Neural cell (in vitro differentiated cells): ENCODE data around the gene CEP120. TPM values are rescaled to one million over a fixed set of nuclear protein-coding genes. Genes with fewer than 3 reads are reported as not detected.

Source experiments
- H2AFZ ChIP-seq: fragments of 200-600, 300-800 bp; sonication (generic), shearing (Covaris generic); 2 replicates; pipeline ENCODE4 v1.6.0; 2014; ENCODE audit warnings: low read depth, mild to moderate bottlenecking, antibody characterized with exemption, low read length, moderate library complexity
- H3F3A ChIP-seq: fragments of 200-600 bp; shearing (Covaris generic); 2 replicates; pipeline ENCODE4 v1.6.1; 2016; ENCODE audit warnings: mild to moderate bottlenecking, moderate library complexity, mixed read lengths, antibody characterized with exemption, low read length; ENCODE audit not compliant: insufficient read depth, poor library complexity, severe bottlenecking
- H3K27ac ChIP-seq: fragments of 200-600, 300-800 bp; sonication (generic), shearing (Covaris generic); 2 replicates; pipeline ENCODE4 v1.5.1; 2014; ENCODE audit warnings: mild to moderate bottlenecking, low read length, moderate library complexity
- H3K27me3 ChIP-seq: fragments of 300-800, 200-600 bp; sonication (generic), shearing (Covaris generic); 2 replicates; pipeline ENCODE4 v1.6.0; 2014; ENCODE audit warnings: mild to moderate bottlenecking, low read depth, low read length, moderate library complexity; ENCODE audit not compliant: insufficient read depth
- H3K36me3 ChIP-seq: fragments of 300-800, 200-600 bp; sonication (generic), shearing (Covaris generic); 2 replicates; pipeline ENCODE4 v1.5.1; 2014; ENCODE audit warnings: mild to moderate bottlenecking, antibody characterized with exemption, low read length, moderate library complexity; ENCODE audit not compliant: insufficient read depth
- H3K4me2 ChIP-seq: fragments of 300-800, 200-600 bp; sonication (generic), shearing (Covaris generic); 2 replicates; pipeline ENCODE4 v1.6.0; 2014; ENCODE audit warnings: mild to moderate bottlenecking, low read length
- H3K4me3 ChIP-seq: fragments of 300-800, 200-600 bp; sonication (generic), shearing (Covaris generic); 2 replicates; pipeline ENCODE4 v1.5.1; 2014; ENCODE audit warnings: mild to moderate bottlenecking, low read length, moderate library complexity
- H3K79me2 ChIP-seq: fragments of 200-600 bp; shearing (Covaris generic); replicated peaks from 2 replicates; pipeline ENCODE4 v1.6.0; 2014; ENCODE audit warnings: mild to moderate bottlenecking, low read length, moderate library complexity; ENCODE audit not compliant: insufficient read depth
- H3K9ac ChIP-seq: fragments of 300-800, 200-600 bp; sonication (generic), shearing (Covaris generic); 2 replicates; pipeline ENCODE4 v1.6.1; 2016; ENCODE audit warnings: mild to moderate bottlenecking, low read length, mixed read lengths
- H3K9me2 ChIP-seq: fragments of 200-600 bp; shearing (Covaris generic); 2 replicates; pipeline ENCODE4 v1.6.1; 2016; ENCODE audit warnings: mild to moderate bottlenecking, low read length, mixed read lengths; ENCODE audit not compliant: insufficient read depth
- H3K9me3 ChIP-seq: fragments of 200-600, 300-800 bp; sonication (generic), shearing (Covaris generic); 2 replicates; pipeline ENCODE4 v1.6.1; 2016; ENCODE audit warnings: mild to moderate bottlenecking, mixed run types, low read length, moderate library complexity, mixed read lengths
- H4K20me1 ChIP-seq: fragments of 200-600 bp; shearing (Covaris generic); 2 replicates; pipeline ENCODE4 v1.6.1; 2016; ENCODE audit warnings: mild to moderate bottlenecking, mixed run types; ENCODE audit not compliant: insufficient read depth
- EP300 ChIP-seq: fragments of 450-650 bp; conservative IDR thresholded peaks from 2 replicates; pipeline ENCODE4 v1.6.1; 2014; ENCODE audit warnings: antibody characterized with exemption, mild to moderate bottlenecking, moderate library complexity; ENCODE audit not compliant: poor library complexity, severe bottlenecking
- EZH2 ChIP-seq: fragments of 200-600, 300-800 bp; shearing (Covaris generic), sonication (generic); IDR thresholded peaks from 2 replicates; pipeline ENCODE4 v1.6.1; 2014; ENCODE audit warnings: antibody characterized with exemption, low read length, borderline replicate concordance, mild to moderate bottlenecking; ENCODE audit not compliant: insufficient read depth, poor library complexity, severe bottlenecking
- MXI1 ChIP-seq: fragments of 450-650 bp; conservative IDR thresholded peaks from 2 replicates; pipeline ENCODE4 v1.6.1; 2014; ENCODE audit warnings: antibody characterized with exemption, mild to moderate bottlenecking; ENCODE audit not compliant: poor library complexity, severe bottlenecking
- POLR2AphosphoS5 ChIP-seq: IDR thresholded peaks from 2 replicates; pipeline ENCODE4 v1.6.1; 2012
- RAD21 ChIP-seq: fragments of 450-650 bp; conservative IDR thresholded peaks from 2 replicates; pipeline ENCODE4 v1.6.1; 2014; ENCODE audit warnings: antibody characterized with exemption, mild to moderate bottlenecking, moderate library complexity
- SMC3 ChIP-seq: fragments of 450-650 bp; conservative IDR thresholded peaks from 2 replicates; pipeline ENCODE4 v1.6.1; 2014; ENCODE audit warnings: antibody characterized with exemption, mild to moderate bottlenecking, moderate library complexity; ENCODE audit not compliant: poor library complexity
- TAF1 ChIP-seq: IDR thresholded peaks from 2 replicates; pipeline ENCODE4 v1.6.1; 2012; ENCODE audit warnings: low read depth
- polyA plus RNA-seq: library from polyadenylated mRNA; depleted of rRNA; stranded (reverse); fragments of >200 nt; gene quantifications from 2 replicates; pipeline ENCODE4 v1.2.3, GENCODE V29; 2014
- TF ChIP-seq, protein P1 (sequence below): fragments of 450-650 bp; IDR thresholded peaks from 2 replicates; pipeline ENCODE4 v1.5.1; 2014; ENCODE audit warnings: antibody characterized with exemption, mild to moderate bottlenecking, moderate library complexity; ENCODE audit not compliant: poor library complexity, severe bottlenecking
- TF ChIP-seq, protein P2 (sequence below): IDR thresholded peaks from 2 replicates; pipeline ENCODE4 v1.6.1; 2012; ENCODE audit warnings: borderline replicate concordance

CEP120 gene
- polyA plus RNA-seq, 1 donor from 2014 or later: 33.2 TPM

DNA sequence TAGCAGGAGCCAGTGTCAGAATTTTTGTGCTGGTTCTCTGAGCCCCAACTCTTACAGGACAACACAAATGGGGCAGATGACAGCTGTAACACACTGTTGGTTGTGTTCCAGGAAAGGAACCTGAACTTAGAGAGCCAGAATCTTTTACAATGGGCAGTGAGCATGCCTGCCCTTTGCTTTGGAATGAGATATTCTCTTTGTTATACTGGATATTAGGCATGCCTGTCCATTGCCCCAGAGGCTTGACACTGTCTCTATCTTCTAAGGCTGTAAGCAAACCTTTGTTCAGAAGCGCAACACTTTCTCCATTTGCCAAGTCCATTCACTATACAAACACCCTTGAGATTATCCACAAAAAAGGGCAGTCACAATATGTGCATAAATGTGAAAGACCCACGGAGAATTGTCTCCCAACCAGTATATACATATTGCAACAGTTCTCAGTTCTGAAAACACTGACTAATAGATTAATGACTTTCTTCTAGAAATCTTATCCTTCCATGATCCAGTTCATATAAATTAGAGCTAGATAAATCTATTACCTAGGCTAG, 26.3 kb upstream of the CEP120 start:
- no peaks in the 10 kb centered on the region for H3K27me3 ChIP-seq
- no peak overlapping the region for H3K27ac ChIP-seq
- no peaks in the 10 kb centered on the region for H3K36me3 ChIP-seq
- no peaks in the 10 kb centered on the region for H3K9me2 ChIP-seq
- H3F3A ChIP-seq: no peaks in the 10 kb centered on the region
- no peaks in the 10 kb centered on the region for H4K20me1 ChIP-seq
- no peaks in the 10 kb centered on the region for H3K79me2 ChIP-seq
- H2AFZ ChIP-seq: no peak overlapping the region
- TF ChIP-seq SMC3 (no peak), TAF1 (no peak), EZH2 (no peak), EP300 (no peak), RAD21 (no peak), MXI1 (no peak), POLR2AphosphoS5 (no peak)
- TF ChIP-seq, protein P1, sequence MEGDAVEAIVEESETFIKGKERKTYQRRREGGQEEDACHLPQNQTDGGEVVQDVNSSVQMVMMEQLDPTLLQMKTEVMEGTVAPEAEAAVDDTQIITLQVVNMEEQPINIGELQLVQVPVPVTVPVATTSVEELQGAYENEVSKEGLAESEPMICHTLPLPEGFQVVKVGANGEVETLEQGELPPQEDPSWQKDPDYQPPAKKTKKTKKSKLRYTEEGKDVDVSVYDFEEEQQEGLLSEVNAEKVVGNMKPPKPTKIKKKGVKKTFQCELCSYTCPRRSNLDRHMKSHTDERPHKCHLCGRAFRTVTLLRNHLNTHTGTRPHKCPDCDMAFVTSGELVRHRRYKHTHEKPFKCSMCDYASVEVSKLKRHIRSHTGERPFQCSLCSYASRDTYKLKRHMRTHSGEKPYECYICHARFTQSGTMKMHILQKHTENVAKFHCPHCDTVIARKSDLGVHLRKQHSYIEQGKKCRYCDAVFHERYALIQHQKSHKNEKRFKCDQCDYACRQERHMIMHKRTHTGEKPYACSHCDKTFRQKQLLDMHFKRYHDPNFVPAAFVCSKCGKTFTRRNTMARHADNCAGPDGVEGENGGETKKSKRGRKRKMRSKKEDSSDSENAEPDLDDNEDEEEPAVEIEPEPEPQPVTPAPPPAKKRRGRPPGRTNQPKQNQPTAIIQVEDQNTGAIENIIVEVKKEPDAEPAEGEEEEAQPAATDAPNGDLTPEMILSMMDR: no peak
- TF ChIP-seq, protein P2, sequence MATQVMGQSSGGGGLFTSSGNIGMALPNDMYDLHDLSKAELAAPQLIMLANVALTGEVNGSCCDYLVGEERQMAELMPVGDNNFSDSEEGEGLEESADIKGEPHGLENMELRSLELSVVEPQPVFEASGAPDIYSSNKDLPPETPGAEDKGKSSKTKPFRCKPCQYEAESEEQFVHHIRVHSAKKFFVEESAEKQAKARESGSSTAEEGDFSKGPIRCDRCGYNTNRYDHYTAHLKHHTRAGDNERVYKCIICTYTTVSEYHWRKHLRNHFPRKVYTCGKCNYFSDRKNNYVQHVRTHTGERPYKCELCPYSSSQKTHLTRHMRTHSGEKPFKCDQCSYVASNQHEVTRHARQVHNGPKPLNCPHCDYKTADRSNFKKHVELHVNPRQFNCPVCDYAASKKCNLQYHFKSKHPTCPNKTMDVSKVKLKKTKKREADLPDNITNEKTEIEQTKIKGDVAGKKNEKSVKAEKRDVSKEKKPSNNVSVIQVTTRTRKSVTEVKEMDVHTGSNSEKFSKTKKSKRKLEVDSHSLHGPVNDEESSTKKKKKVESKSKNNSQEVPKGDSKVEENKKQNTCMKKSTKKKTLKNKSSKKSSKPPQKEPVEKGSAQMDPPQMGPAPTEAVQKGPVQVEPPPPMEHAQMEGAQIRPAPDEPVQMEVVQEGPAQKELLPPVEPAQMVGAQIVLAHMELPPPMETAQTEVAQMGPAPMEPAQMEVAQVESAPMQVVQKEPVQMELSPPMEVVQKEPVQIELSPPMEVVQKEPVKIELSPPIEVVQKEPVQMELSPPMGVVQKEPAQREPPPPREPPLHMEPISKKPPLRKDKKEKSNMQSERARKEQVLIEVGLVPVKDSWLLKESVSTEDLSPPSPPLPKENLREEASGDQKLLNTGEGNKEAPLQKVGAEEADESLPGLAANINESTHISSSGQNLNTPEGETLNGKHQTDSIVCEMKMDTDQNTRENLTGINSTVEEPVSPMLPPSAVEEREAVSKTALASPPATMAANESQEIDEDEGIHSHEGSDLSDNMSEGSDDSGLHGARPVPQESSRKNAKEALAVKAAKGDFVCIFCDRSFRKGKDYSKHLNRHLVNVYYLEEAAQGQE: no peak
- H3K4me3 ChIP-seq: no peak overlapping the region
- no peak overlapping the region for H3K4me2 ChIP-seq
- no peaks in the 10 kb centered on the region for H3K9me3 ChIP-seq
- no peak overlapping the region for H3K9ac ChIP-seq

DNA sequence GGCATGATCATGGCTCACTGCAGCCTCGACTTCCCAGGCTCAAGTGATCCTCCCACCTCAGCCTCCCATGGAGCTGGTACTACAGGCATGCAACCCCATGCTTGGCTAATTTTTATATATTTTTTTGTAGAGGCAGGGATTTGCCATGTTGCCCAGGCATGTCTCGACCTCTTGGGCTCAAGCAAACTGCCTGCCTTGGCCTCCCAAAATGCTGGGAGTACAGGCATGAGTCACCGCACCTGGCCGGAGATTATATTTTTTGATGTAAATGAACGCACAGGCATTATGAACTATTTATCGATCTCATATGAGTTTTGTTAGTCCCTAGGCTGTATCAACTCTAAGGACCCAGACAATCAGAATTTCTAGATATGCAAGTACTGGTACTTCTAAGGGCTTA, 25.5 kb upstream of the CEP120 start:
- no peaks in the 10 kb centered on the region for H3K79me2 ChIP-seq
- no peak overlapping the region for H3K27ac ChIP-seq
- no peaks in the 10 kb centered on the region for H3K36me3 ChIP-seq

More for the DNA sequence above, 25.5 kb upstream of the CEP120 start:
- H2AFZ ChIP-seq: no peak overlapping the region
- no peaks in the 10 kb centered on the region for H4K20me1 ChIP-seq
- TF ChIP-seq, protein P2: no peak
- TF ChIP-seq EP300 (no peak), RAD21 (no peak), POLR2AphosphoS5 (no peak), SMC3 (no peak), TAF1 (no peak), MXI1 (no peak), EZH2 (no peak)
- TF ChIP-seq, protein P1: no peak
- no peak overlapping the region for H3K4me2 ChIP-seq
- H3F3A ChIP-seq: no peaks in the 10 kb centered on the region
- H3K9me3 ChIP-seq: no peaks in the 10 kb centered on the region
- H3K9ac ChIP-seq: no peak overlapping the region
- no peaks in the 10 kb centered on the region for H3K27me3 ChIP-seq
- no peaks in the 10 kb centered on the region for H3K9me2 ChIP-seq
- no peak overlapping the region for H3K4me3 ChIP-seq
